Thyroid gland (tissue), 4 donors: ENCODE data around the gene CARD11. TPM values are rescaled to one million over a fixed set of nuclear protein-coding genes. Genes with fewer than 3 reads are reported as not detected.

Experiments
- DNase-seq, 2 donors: peaks; one replicate each; pipeline ENCODE4 v3.0.0-alpha.2; 2019
- H3K27ac ChIP-seq, 3 donors: fragments of 200-600 bp; sonication (generic); 1 replicate in 2 of 3; 2 replicates in 1 of 3; pipeline ENCODE4 v1.5.1; 2016 to 2019; ENCODE audit warnings: mild to moderate bottlenecking in 1 of 3, moderate library complexity in 1 of 3
- H3K27me3 ChIP-seq: fragments of 200-600 bp; sonication (generic); one replicate; pipeline ENCODE4 v1.5.1; 2019
- H3K36me3 ChIP-seq, 2 donors: fragments of 200-600 bp; sonication (generic); one replicate each; pipeline ENCODE4 v1.5.1; 2016 to 2019
- H3K4me1 ChIP-seq, 2 donors: fragments of 200-600 bp; sonication (generic); one replicate each; pipeline ENCODE4 v1.5.1; 2017 to 2019
- H3K4me3 ChIP-seq, 3 donors: fragments of 200-600 bp; sonication (generic); replicated peaks in 1 of 3; 1 replicate in 2 of 3; 2 replicates in 1 of 3; pipeline ENCODE4 v1.5.1; 2016; ENCODE audit warnings: mild to moderate bottlenecking in 1 of 3
- H3K9me3 ChIP-seq: fragments of 200-600 bp; sonication (generic); one replicate; pipeline ENCODE4 v1.5.1; 2017
- POLR2A ChIP-seq, 2 donors: fragments of 450-650 bp; IDR thresholded peaks; one replicate each; pipeline ENCODE4 v1.6.1; 2017; ENCODE audit warnings: antibody characterized with exemption in 2 of 2, mild to moderate bottlenecking in 2 of 2, moderate library complexity in 1 of 2
- WGBS, 2 donors: methylation state at CpG; one replicate each; pipeline ENCODE4 v1.1.5; 2017; 5-methylcytosine and 5-hydroxymethylcytosine counted together
- intact Hi-C: fragments of 100-400 bp; cut with DNase I; formaldehyde crosslinking; loops from one replicate; pipeline ENCODE4 v1.15.1; 2023
- total RNA-seq, 4 donors: library from RNA; depleted of rRNA; stranded (reverse); fragments of >200 nt; gene quantifications; one replicate each; pipeline ENCODE4 v1.2.3, GENCODE V29; 2016
- TF ChIP-seq, protein P1 (sequence below), 6 experiments: fragments of 200-600 bp in 3 of 6; fragments of 450-650 bp in 3 of 6; sonication (generic) in 3 of 6; IDR thresholded peaks; one replicate each; pipeline ENCODE4 v1.5.1; 2016 to 2019; ENCODE audit warnings: antibody characterized with exemption in 6 of 6, mild to moderate bottlenecking in 2 of 6, inconsistent platforms in 1 of 6, moderate library complexity in 1 of 6

Gene CARD11
- total RNA-seq, 4 donors from 2014 or later: 0.45 to 7.7 (median 1.9) TPM

DNA sequence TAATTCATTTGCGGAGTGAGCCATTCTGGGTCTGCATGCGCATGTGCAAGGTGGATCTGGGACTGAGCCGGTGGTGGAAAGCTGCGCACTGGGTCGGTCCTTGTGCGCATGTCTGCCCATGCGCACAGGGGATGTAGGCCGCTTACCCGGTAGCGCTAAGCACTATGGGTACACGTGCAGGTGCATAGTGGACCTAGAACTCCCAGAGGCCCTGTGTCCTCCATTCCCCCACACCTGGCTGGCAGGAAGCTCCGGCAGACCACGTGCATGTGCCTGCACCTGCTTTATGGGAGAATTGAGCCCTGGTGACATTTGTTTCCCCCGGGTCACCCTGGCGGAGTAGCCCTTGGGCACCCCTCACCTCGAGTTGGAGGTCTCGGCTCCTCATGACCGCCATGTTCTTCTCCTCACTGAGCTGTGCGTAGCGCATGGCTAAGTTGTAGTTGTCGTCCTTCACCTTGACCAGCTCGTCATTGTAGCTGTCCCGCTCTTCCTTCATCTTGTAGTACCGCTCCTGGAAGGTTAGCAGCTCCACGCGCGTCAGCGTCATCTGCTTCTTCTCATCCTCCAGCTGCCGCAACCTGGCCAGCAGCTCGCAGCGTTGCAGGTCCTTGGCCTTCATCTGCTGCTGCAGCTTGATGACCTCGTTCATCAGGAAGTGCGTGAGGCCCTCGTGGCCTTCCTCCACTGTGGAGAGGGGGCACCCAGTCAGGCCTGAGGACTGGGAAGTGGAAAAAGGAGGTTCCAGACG is 99.6 kb downstream of the CARD11 start:
- Histone ChIP-seq H3K27ac (no peak overlapping the region), H3K4me1 (no peaks in the 10 kb centered on the region), H3K9me3 (no peaks in the 10 kb centered on the region), H3K36me3 (no peaks in the 10 kb centered on the region), H3K4me3 (no peak overlapping the region), H3K27me3 (no peaks in the 10 kb centered on the region)
- intact Hi-C loops: no loop called here
- WGBS, 2 donors: 93% methylated on average over 31 to 34 of the region's 35 CpGs
- TF ChIP-seq, protein P1, sequence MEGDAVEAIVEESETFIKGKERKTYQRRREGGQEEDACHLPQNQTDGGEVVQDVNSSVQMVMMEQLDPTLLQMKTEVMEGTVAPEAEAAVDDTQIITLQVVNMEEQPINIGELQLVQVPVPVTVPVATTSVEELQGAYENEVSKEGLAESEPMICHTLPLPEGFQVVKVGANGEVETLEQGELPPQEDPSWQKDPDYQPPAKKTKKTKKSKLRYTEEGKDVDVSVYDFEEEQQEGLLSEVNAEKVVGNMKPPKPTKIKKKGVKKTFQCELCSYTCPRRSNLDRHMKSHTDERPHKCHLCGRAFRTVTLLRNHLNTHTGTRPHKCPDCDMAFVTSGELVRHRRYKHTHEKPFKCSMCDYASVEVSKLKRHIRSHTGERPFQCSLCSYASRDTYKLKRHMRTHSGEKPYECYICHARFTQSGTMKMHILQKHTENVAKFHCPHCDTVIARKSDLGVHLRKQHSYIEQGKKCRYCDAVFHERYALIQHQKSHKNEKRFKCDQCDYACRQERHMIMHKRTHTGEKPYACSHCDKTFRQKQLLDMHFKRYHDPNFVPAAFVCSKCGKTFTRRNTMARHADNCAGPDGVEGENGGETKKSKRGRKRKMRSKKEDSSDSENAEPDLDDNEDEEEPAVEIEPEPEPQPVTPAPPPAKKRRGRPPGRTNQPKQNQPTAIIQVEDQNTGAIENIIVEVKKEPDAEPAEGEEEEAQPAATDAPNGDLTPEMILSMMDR (IDR thresholded peaks at IDR 0.05): no peak
- TF ChIP-seq POLR2A (IDR thresholded peaks at IDR 0.05): no peak
- DNase-seq: no peak

DNA sequence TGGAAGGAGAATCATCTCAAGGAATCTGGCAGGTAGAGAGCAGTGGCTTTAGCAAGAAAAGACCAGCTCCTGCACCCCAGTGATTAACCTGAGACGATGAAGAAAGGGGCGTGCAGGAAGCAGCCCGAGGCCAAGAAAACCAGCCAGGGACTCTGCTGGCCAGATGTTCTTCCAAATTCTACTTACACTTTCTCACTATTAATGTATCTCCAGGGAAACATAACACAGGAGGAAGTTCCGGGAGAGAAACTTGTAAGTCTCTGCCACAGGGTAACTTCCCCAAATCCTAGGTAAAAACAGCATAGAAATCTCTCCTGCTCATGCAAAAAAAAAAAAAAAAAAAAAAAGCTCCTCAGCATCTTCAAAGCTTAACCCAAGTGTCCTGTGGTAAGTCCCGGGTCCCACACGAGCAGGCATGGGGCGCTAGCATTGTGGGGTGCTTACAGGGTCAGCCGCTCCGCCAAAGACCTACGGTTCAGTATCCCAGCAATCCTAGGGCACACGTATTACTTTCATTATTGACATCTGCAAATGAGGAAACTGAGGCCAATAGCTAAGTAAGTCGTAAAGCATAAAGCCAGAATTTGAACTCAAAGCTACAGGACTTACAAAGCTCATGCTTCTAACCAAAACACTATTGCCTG is 102.3 kb downstream of the CARD11 start:
- intact Hi-C loops: no loop called here
- no peak for DNase-seq
- 81% methylated on average over 12 of the region's 12 CpGs for WGBS, 2 donors
- no peaks in the 10 kb centered on the region for H3K36me3 ChIP-seq
- no peak overlapping the region for H3K27ac ChIP-seq
- H3K9me3 ChIP-seq: no peaks in the 10 kb centered on the region
- TF ChIP-seq, protein P1 (IDR thresholded peaks at IDR 0.05): no peak
- no peak for TF ChIP-seq POLR2A (IDR thresholded peaks at IDR 0.05)
- no peaks in the 10 kb centered on the region for H3K4me1 ChIP-seq
- H3K27me3 ChIP-seq: no peaks in the 10 kb centered on the region
- no peak overlapping the region for H3K4me3 ChIP-seq

DNA sequence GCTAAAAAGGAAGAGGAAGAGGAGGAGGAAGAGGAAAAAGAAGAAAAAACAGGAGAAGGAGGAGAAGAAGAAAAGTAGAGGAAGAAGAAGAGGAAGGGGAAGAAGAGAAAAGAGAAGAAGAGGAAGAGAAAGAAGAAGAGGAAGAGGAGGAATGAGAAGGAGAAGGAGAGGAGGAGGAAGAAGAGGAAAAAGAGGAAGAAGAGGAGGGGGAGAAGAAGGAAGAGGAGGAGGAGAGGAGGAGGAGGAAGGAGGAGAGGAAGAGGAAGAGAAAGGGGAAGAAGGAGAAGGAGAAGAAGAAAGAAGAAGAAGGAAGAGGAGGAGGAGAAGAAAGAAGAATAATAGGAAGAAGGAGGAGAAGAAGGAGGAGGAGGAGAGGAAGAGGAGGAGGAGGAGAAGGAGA is 103.2 kb downstream of the CARD11 start:
- Histone ChIP-seq H3K4me3 (no peak overlapping the region), H3K27ac (no peak overlapping the region), H3K9me3 (no peaks in the 10 kb centered on the region), H3K36me3 (no peaks in the 10 kb centered on the region), H3K4me1 (no peaks in the 10 kb centered on the region), H3K27me3 (no peaks in the 10 kb centered on the region)
- no peak for DNase-seq
- intact Hi-C loops: no loop called here
- TF ChIP-seq POLR2A (IDR thresholded peaks at IDR 0.05): no peak
- TF ChIP-seq, protein P1 (IDR thresholded peaks at IDR 0.05): no peak

DNA sequence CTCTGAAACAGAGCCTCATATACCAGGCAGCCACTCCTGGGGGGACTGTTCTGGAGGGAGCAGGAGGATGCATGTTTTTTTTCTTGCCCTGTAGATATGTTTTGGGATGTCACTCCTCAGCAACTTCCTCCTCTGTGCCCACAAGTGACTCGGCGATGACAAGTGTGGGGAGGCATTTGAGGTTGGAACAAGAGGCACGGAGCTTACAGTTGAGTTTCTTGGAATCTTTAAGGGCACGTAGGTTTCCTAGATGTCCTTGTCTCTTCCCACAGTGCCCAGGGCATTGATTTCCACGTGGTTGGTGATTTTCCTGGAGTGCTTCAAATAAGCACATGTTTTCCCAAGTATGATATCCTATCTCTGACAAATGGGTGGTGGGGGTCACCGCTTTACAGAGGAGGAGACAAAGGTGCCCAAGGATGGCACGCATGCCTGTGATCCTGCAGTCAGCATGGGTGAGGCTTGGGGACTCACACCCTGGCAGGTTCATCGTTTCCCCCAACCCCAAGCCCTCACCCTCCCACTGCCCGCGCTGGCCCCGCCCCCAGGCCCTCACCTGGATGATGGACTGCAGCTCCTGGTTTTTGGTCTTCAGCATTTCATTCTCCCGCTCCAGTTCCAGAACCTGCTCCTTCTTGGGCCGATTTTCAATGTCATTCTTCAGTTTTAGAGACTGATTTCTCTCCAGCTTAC is 104.3 kb downstream of the CARD11 start:
- 74 to 79% methylated on average over 13 of the region's 13 CpGs for WGBS, 2 donors
- Histone ChIP-seq H3K27ac (no peak overlapping the region), H3K36me3 (no peaks in the 10 kb centered on the region), H3K4me1 (no peaks in the 10 kb centered on the region), H3K27me3 (no peaks in the 10 kb centered on the region), H3K4me3 (no peak overlapping the region), H3K9me3 (no peaks in the 10 kb centered on the region)
- intact Hi-C loops: no loop called here
- DNase-seq: no peak
- no peak for TF ChIP-seq POLR2A (IDR thresholded peaks at IDR 0.05)
- TF ChIP-seq, protein P1 (IDR thresholded peaks at IDR 0.05): no peak
